GM23338 (cell line): ENCODE measurements around the gene ECD.

Experiments
- CREB1 ChIP-seq: fragments of 250-450 bp; sonication (Bioruptor Pico); IDR thresholded peaks from 2 replicates; pipeline ENCODE4 v1.5.0; 2020; ENCODE audit warnings: low read depth, mild to moderate bottlenecking, moderate library complexity
- CTCF ChIP-seq, 2 experiments: fragments of 200-600 bp in 1 of 2; sonication (generic) in 1 of 2; conservative IDR thresholded peaks; 2 replicates each; pipeline versions ENCODE4 v1.5.1 to v1.6.1; 2016 to 2017; ENCODE audit warnings: antibody characterized with exemption in 2 of 2, low read depth in 2 of 2, mild to moderate bottlenecking in 2 of 2, moderate library complexity in 1 of 2
- ETS1 ChIP-seq: IDR thresholded peaks from 2 replicates; pipeline ENCODE4 v1.6.1; 2016; ENCODE audit warnings: antibody characterized with exemption
- EZH2 ChIP-seq: fragments of 200-600 bp; sonication (generic); IDR thresholded peaks from one replicate; pipeline ENCODE4 v1.8.0; 2017; ENCODE audit warnings: antibody characterized with exemption, mild to moderate bottlenecking, low read depth; ENCODE audit not compliant: unreplicated experiment
- EZH2phosphoT487 ChIP-seq: fragments of 200-600 bp; sonication (generic); IDR thresholded peaks from one replicate; pipeline ENCODE4 v1.8.1; 2018; ENCODE audit warnings: antibody characterized with exemption; ENCODE audit not compliant: unreplicated experiment
- JUNB ChIP-seq: IDR thresholded peaks from one replicate; pipeline ENCODE4 v1.6.1; 2016; ENCODE audit warnings: antibody characterized with exemption; ENCODE audit not compliant: unreplicated experiment
- NANOG ChIP-seq: IDR thresholded peaks from 2 replicates; pipeline ENCODE4 v1.6.1; 2016; ENCODE audit warnings: antibody characterized with exemption, borderline replicate concordance
- POLR2AphosphoS5 ChIP-seq: IDR thresholded peaks from 2 replicates; pipeline ENCODE4 v1.6.1; 2016; ENCODE audit warnings: antibody characterized with exemption, low read depth
- REST ChIP-seq: IDR thresholded peaks from one replicate; pipeline ENCODE4 v1.6.1; 2018; ENCODE audit warnings: antibody characterized with exemption; ENCODE audit not compliant: unreplicated experiment
- STAT1 ChIP-seq: IDR thresholded peaks from one replicate; pipeline ENCODE4 v1.6.1; 2016; ENCODE audit warnings: antibody characterized with exemption; ENCODE audit not compliant: unreplicated experiment
- ZNF114 ChIP-seq: fragments of 250-450 bp; sonication (Bioruptor Pico); IDR thresholded peaks from 2 replicates; pipeline ENCODE4 v1.5.0; 2020; ENCODE audit warnings: mild to moderate bottlenecking, moderate library complexity
- ZNF462 ChIP-seq: fragments of 250-450 bp; sonication (Bioruptor Pico); IDR thresholded peaks from 2 replicates; pipeline ENCODE4 v1.5.0; 2020; ENCODE audit warnings: mild to moderate bottlenecking, moderate library complexity

- TF ChIP-seq CREB1: no peak
- TF ChIP-seq POLR2AphosphoS5: no peak
- TF ChIP-seq CTCF (conservative IDR thresholded peaks at IDR 0.05; ENCODE audit: low read depth in 2 of 2): no peak
- TF ChIP-seq EZH2phosphoT487: no peak
- TF ChIP-seq EZH2: no peak
- TF ChIP-seq REST: no peak
- TF ChIP-seq STAT1: no peak
- no peak for TF ChIP-seq NANOG
- TF ChIP-seq JUNB: no peak
- no peak for TF ChIP-seq ETS1
- TF ChIP-seq ZNF114: no peak
- no peak for TF ChIP-seq ZNF462 (CRISPR knock-in tag)
Measured at GRCh38 chr10:73205081-73205480, 37.3 kb upstream of the ECD start.
